Peyer's patch (tissue), 4 donors: Measurements from ENCODE around the gene TPP1.

Experiments used
- POLR2A ChIP-seq, 2 donors: fragments of 450-650 bp; IDR thresholded peaks; one replicate each; pipeline ENCODE4 v1.5.1; 2017; ENCODE audit warnings: antibody characterized with exemption in 2 of 2, mild to moderate bottlenecking in 2 of 2, moderate library complexity in 2 of 2
- TF ChIP-seq, protein P1 (sequence below), 6 experiments: fragments of 450-650 bp in 4 of 6; fragments of 200-600 bp in 2 of 6; sonication (generic) in 1 of 6; IDR thresholded peaks; one replicate each; pipeline ENCODE4 v1.5.1; 2017 to 2019; ENCODE audit warnings: antibody characterized with exemption in 6 of 6, mild to moderate bottlenecking in 3 of 6, moderate library complexity in 1 of 6

DNA sequence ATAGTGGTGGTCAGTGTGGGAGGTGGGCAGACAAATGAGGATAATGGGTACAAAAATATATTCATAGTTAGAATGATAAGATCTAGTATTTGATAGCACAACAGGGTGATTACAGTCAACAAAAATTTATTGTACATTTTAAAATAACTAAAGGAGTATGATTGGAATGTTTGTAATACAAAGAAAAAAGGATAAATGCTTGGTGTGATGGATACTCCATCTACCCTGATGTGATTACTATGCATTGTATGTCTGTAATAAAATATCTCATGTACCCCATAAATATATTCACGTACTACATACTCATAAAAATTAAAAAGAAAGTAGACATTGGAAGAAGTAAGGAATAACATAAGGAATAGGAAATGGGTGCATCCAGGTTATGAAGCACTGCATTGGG is 31.2 kb downstream of the TPP1 start:
- TF ChIP-seq, protein P1, sequence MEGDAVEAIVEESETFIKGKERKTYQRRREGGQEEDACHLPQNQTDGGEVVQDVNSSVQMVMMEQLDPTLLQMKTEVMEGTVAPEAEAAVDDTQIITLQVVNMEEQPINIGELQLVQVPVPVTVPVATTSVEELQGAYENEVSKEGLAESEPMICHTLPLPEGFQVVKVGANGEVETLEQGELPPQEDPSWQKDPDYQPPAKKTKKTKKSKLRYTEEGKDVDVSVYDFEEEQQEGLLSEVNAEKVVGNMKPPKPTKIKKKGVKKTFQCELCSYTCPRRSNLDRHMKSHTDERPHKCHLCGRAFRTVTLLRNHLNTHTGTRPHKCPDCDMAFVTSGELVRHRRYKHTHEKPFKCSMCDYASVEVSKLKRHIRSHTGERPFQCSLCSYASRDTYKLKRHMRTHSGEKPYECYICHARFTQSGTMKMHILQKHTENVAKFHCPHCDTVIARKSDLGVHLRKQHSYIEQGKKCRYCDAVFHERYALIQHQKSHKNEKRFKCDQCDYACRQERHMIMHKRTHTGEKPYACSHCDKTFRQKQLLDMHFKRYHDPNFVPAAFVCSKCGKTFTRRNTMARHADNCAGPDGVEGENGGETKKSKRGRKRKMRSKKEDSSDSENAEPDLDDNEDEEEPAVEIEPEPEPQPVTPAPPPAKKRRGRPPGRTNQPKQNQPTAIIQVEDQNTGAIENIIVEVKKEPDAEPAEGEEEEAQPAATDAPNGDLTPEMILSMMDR (IDR thresholded peaks at IDR 0.05): no peak
- TF ChIP-seq POLR2A (IDR thresholded peaks at IDR 0.05): no peak
